Hepatocyte (in vitro differentiated cells): ENCODE results near the gene FUOM.

Experiments
- EZH2 ChIP-seq: fragments of 200-600 bp; sonication (generic); IDR thresholded peaks from 2 replicates; pipeline ENCODE4 v1.6.1; 2016; ENCODE audit warnings: antibody characterized with exemption, mild to moderate bottlenecking, borderline replicate concordance
- EZH2phosphoT487 ChIP-seq: fragments of 200-600 bp; sonication (generic); IDR thresholded peaks from one replicate; pipeline ENCODE4 v1.6.1; 2018; ENCODE audit warnings: antibody characterized with exemption, mild to moderate bottlenecking, low read depth, moderate library complexity; ENCODE audit not compliant: unreplicated experiment, severe bottlenecking
- TF ChIP-seq, protein P1 (sequence below): fragments of 200-600 bp; sonication (generic); IDR thresholded peaks from 2 replicates; pipeline ENCODE4 v1.5.1; 2016; ENCODE audit warnings: antibody characterized with exemption, mild to moderate bottlenecking; ENCODE audit not compliant: poor library complexity

DNA sequence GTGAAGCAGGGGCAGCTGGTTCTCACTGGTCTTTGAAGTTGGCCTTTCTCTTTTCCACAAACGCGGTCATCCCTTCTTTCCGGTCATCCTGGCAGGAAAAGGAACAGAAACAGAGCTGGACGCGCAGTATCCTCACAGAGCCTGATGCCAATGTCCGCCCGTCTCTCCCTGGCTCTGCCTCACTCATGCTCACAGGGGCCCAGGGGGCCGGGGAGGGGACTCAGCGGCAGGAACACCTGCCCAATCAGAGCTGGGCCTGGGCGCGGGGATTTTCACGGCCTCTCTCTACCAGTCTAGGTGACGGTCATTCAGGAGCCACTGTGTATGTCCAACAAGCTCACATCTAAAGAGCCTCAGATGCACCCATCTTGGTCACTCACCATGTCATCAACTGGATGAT lies 5.0 kb upstream of the FUOM start:
- TF ChIP-seq, protein P1, sequence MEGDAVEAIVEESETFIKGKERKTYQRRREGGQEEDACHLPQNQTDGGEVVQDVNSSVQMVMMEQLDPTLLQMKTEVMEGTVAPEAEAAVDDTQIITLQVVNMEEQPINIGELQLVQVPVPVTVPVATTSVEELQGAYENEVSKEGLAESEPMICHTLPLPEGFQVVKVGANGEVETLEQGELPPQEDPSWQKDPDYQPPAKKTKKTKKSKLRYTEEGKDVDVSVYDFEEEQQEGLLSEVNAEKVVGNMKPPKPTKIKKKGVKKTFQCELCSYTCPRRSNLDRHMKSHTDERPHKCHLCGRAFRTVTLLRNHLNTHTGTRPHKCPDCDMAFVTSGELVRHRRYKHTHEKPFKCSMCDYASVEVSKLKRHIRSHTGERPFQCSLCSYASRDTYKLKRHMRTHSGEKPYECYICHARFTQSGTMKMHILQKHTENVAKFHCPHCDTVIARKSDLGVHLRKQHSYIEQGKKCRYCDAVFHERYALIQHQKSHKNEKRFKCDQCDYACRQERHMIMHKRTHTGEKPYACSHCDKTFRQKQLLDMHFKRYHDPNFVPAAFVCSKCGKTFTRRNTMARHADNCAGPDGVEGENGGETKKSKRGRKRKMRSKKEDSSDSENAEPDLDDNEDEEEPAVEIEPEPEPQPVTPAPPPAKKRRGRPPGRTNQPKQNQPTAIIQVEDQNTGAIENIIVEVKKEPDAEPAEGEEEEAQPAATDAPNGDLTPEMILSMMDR = no peak
- no peak for TF ChIP-seq EZH2
- no peak for TF ChIP-seq EZH2phosphoT487
